GM18519 (cell line): Measurements from ENCODE around the gene FAM83D.

ENCODE experiments used
- ATAC-seq: cut with Tn5 transposase; IDR thresholded peaks from one replicate; pipeline ENCODE4 v1.9.1; 2021; ENCODE audit warnings: mild to moderate bottlenecking, moderate library complexity; ENCODE audit not compliant: unreplicated experiment, low FRiP score

The FAM83D gene

GRCh38 chr20:38962044-38962927 is 36.1 kb downstream of the FAM83D start, which contains the start of gene DHX35:
Gene DHX35 (plus strand): TSS chr20:38962344. CDS start chr20:38962368, 24 bp downstream.
- ATAC-seq, result peak; percentile 84

- no peak for ATAC-seq
Observed at GRCh38 chr20:38962928-38963401, 36.7 kb downstream of the FAM83D start.

GRCh38 chr20:38963745-38964144 is 37.5 kb downstream of the FAM83D start:
- no peak for ATAC-seq

- no peak for ATAC-seq
Observed at GRCh38 chr20:38965264-38965663, 39.0 kb downstream of the FAM83D start.

- no peak for ATAC-seq
Observed at GRCh38 chr20:38968090-38968489, 41.9 kb downstream of the FAM83D start.

- no peak for ATAC-seq
Observed at GRCh38 chr20:38969708-38970107, 43.5 kb downstream of the FAM83D start.

GRCh38 chr20:38970302-38970701 is 44.1 kb downstream of the FAM83D start:
- ATAC-seq, result no peak

GRCh38 chr20:38973107-38973506 is 46.9 kb downstream of the FAM83D start:
- no peak for ATAC-seq

GRCh38 chr20:38973645-38974044 is 47.4 kb downstream of the FAM83D start:
- ATAC-seq, result no peak

- ATAC-seq, result no peak
Observed at GRCh38 chr20:38975539-38976120, 49.4 kb downstream of the FAM83D start.

- no peak for ATAC-seq
Observed at GRCh38 chr20:38979434-38979833, 53.2 kb downstream of the FAM83D start.

GRCh38 chr20:38979842-38980241 is 53.6 kb downstream of the FAM83D start:
- ATAC-seq, result no peak

- no peak for ATAC-seq
Observed at GRCh38 chr20:38982291-38982690, 56.1 kb downstream of the FAM83D start.

GRCh38 chr20:38985060-38985459 is 58.8 kb downstream of the FAM83D start:
- no peak for ATAC-seq

GRCh38 chr20:38985603-38986170 is 59.5 kb downstream of the FAM83D start:
- no peak for ATAC-seq

GRCh38 chr20:38986663-38987062 is 60.4 kb downstream of the FAM83D start:
- ATAC-seq, result no peak

- no peak for ATAC-seq
Observed at GRCh38 chr20:38987777-38988176, 61.6 kb downstream of the FAM83D start.

GRCh38 chr20:38990728-38991127 is 64.5 kb downstream of the FAM83D start:
- no peak for ATAC-seq

- no peak for ATAC-seq
Observed at GRCh38 chr20:38991814-38992704, 65.8 kb downstream of the FAM83D start.

- no peak for ATAC-seq
Observed at GRCh38 chr20:38995536-38996044, 69.4 kb downstream of the FAM83D start.
